ENCODE results near the gene THOC1. TPM values are rescaled to one million over a fixed set of nuclear protein-coding genes. Genes with fewer than 3 reads are reported as not detected.

Gene THOC1
- total and polyA plus RNA-seq, 2 donors (not counting 1 experiment from before 2014, with no cell fraction given): 18.3 to 78.7 TPM

- Histone ChIP-seq H3K36me3 (replicated peaks in 1 of 2; ENCODE audit: control extremely low read depth in 1 of 2, control insufficient read depth in 1 of 2, extremely low read depth in 1 of 2, insufficient read depth in 2 of 2, low read length in 1 of 2) (peaks cover 15 to 56% of the 10 kb centered on the region in 2 experiments), H3K9me3 (ENCODE audit: control extremely low read depth in 1 of 3, control insufficient read depth in 2 of 3, insufficient read depth in 1 of 3, low read length in 2 of 3) (peaks cover 0 to 2% (median 0%) of the 10 kb centered on the region in 3 donors), H3K4me2 (replicated peaks; ENCODE audit: low read depth, low read length, poor library complexity, severe bottlenecking) (no peak overlapping the region), H3K79me2 (ENCODE audit: control insufficient read depth, insufficient read depth, low read length) (no peaks in the 10 kb centered on the region), H3K9ac (ENCODE audit: low read length) (no peak overlapping the region), H3K4me3 (ENCODE audit: control extremely low read depth in 1 of 5, extremely low read depth in 1 of 5, insufficient read depth in 1 of 5, low read depth in 2 of 5, low read length in 4 of 5) (no peak overlapping the region), H3K27ac (ENCODE audit: low read length in 2 of 2) (no peak overlapping the region), H3K4me1 (ENCODE audit: control insufficient read depth in 2 of 2, insufficient read depth in 2 of 2, low read length in 2 of 2) (no peaks in the 10 kb centered on the region), H4K20me1 (ENCODE audit: control insufficient read depth, insufficient read depth, low read length, poor library complexity, severe bottlenecking) (no peaks in the 10 kb centered on the region), H3K27me3 (replicated peaks in 1 of 4; ENCODE audit: control extremely low read depth in 1 of 4, control insufficient read depth in 3 of 4, insufficient read depth in 4 of 4, low read length in 3 of 4) (no peaks in the 10 kb centered on the region), H2AFZ (ENCODE audit: insufficient read depth, low read depth, low read length, poor library complexity, severe bottlenecking) (no peak overlapping the region)
- ChIA-PET POLR2A (no interaction called here), CTCF (no interaction called here)
- Mint-ChIP-seq H3K27ac (no peak overlapping the region), H3K4me1 (no peaks in the 10 kb centered on the region), H3K4me3 (no peak overlapping the region), H3K9me3 (ENCODE audit: insufficient read depth) (no peaks in the 10 kb centered on the region), H3K27me3 (no peaks in the 10 kb centered on the region)
- no peak for DNase-seq
- ATAC-seq (ENCODE audit: low read depth): no peak
- TF ChIP-seq CTCF (IDR thresholded peaks at IDR 0.05) (no peak), EZH2 (IDR thresholded peaks at IDR 0.05; ENCODE audit: borderline replicate concordance, insufficient read depth, low read depth, low read length, poor library complexity, severe bottlenecking) (no peak)
- whole genome bisulfite sequencing (ENCODE audit: insufficient coverage): no CpG with 5 or more reads among the region's 2 CpGs
- intact Hi-C loops (cut with micrococcal nuclease): no loop called here
These were observed 22.5 kb downstream of the THOC1 start for GRCh38 chr18:245282-245847.

DNA sequence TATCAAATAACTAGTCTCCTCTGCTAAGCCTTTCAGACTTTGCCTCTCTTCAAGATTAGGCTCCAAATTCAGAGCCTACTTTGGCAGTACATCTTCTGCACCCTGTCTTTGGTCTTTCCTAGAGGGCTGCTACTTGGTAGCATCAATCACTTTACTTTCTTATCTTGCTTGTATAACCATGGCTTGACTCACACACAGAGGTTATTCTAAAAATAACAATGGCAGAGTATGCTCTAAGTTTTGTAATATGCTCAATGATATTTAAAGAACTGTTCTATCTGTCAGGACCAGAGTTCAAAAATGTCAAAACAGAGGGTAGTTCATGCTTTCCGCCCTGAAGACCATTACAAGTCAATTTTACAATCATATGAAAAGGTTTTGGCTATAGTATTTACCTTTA, 27.7 kb downstream of the THOC1 start:
- Histone ChIP-seq H4K20me1 (ENCODE audit: control insufficient read depth, insufficient read depth, low read length, poor library complexity, severe bottlenecking) (no peaks in the 10 kb centered on the region), H3K27me3 (replicated peaks in 1 of 4; ENCODE audit: control extremely low read depth in 1 of 4, control insufficient read depth in 3 of 4, insufficient read depth in 4 of 4, low read length in 3 of 4) (no peaks in the 10 kb centered on the region), H3K79me2 (ENCODE audit: control insufficient read depth, insufficient read depth, low read length) (no peaks in the 10 kb centered on the region), H3K27ac (ENCODE audit: low read length in 2 of 2) (no peak overlapping the region), H2AFZ (ENCODE audit: insufficient read depth, low read depth, low read length, poor library complexity, severe bottlenecking) (no peak overlapping the region), H3K9me3 (ENCODE audit: control extremely low read depth in 1 of 3, control insufficient read depth in 2 of 3, insufficient read depth in 1 of 3, low read length in 2 of 3) (peaks cover 0 to 2% (median 0%) of the 10 kb centered on the region in 3 donors), H3K4me2 (replicated peaks; ENCODE audit: low read depth, low read length, poor library complexity, severe bottlenecking) (no peak overlapping the region), H3K4me3 (ENCODE audit: control extremely low read depth in 1 of 5, extremely low read depth in 1 of 5, insufficient read depth in 1 of 5, low read depth in 2 of 5, low read length in 4 of 5) (no peak overlapping the region), H3K9ac (ENCODE audit: low read length) (no peak overlapping the region), H3K4me1 (ENCODE audit: control insufficient read depth in 2 of 2, insufficient read depth in 2 of 2, low read length in 2 of 2) (no peaks in the 10 kb centered on the region), H3K36me3 (replicated peaks in 1 of 2; ENCODE audit: control extremely low read depth in 1 of 2, control insufficient read depth in 1 of 2, extremely low read depth in 1 of 2, insufficient read depth in 2 of 2, low read length in 1 of 2) (peaks cover 11 to 13% of the 10 kb centered on the region in 2 experiments)
- Mint-ChIP-seq H3K9me3 (ENCODE audit: insufficient read depth) (no peaks in the 10 kb centered on the region), H3K27me3 (no peaks in the 10 kb centered on the region), H3K27ac (no peak overlapping the region), H3K4me3 (no peak overlapping the region), H3K4me1 (no peaks in the 10 kb centered on the region)
- ChIA-PET POLR2A (no interaction called here), CTCF (no interaction called here)
- WGBS (ENCODE audit: insufficient coverage): no CpG with 5 or more reads among the region's 1 CpG
- intact Hi-C loops (cut with micrococcal nuclease): no loop called here
- TF ChIP-seq CTCF (IDR thresholded peaks at IDR 0.05) (no peak), EZH2 (IDR thresholded peaks at IDR 0.05; ENCODE audit: borderline replicate concordance, insufficient read depth, low read depth, low read length, poor library complexity, severe bottlenecking) (no peak)
- DNase-seq (no peak), ATAC-seq (ENCODE audit: low read depth) (no peak)
